GM18511 (cell line): ENCODE data around the gene ITPR1.
"Not testable (repeated sequence)": the region's sequence is repeated elsewhere in the genome, so short reads cannot be mapped to it uniquely, and the experiment has no call there.

Experiments used
- ATAC-seq: cut with Tn5 transposase; IDR thresholded peaks from one replicate; pipeline ENCODE4 v1.9.1; 2021; ENCODE audit warnings: mild to moderate bottlenecking, moderate library complexity; ENCODE audit not compliant: unreplicated experiment

Gene ITPR1

GRCh38 chr3:4753073-4753691 lies 260.0 kb downstream of the ITPR1 start:
- ATAC-seq = no peak

- peak; percentile 60 for ATAC-seq
Observed at GRCh38 chr3:4754180-4755086, 261.3 kb downstream of the ITPR1 start.

GRCh38 chr3:4755566-4755965 lies 262.4 kb downstream of the ITPR1 start:
- ATAC-seq = no peak

- ATAC-seq = no peak
Observed at GRCh38 chr3:4756057-4756775, 263.1 kb downstream of the ITPR1 start.

- peak; percentile 46 for ATAC-seq
Observed at GRCh38 chr3:4756855-4757574, 263.9 kb downstream of the ITPR1 start.

- ATAC-seq = no peak
Observed at GRCh38 chr3:4757575-4758248, 264.6 kb downstream of the ITPR1 start.

GRCh38 chr3:4758249-4758860 lies 265.2 kb downstream of the ITPR1 start:
- ATAC-seq = no peak

GRCh38 chr3:4758957-4759656 lies 266.0 kb downstream of the ITPR1 start:
- ATAC-seq = no peak

- no peak for ATAC-seq
Observed at GRCh38 chr3:4759689-4760312, 266.7 kb downstream of the ITPR1 start.

GRCh38 chr3:4761759-4762158 lies 268.6 kb downstream of the ITPR1 start:
- ATAC-seq = no peak

GRCh38 chr3:4762481-4763230 lies 269.5 kb downstream of the ITPR1 start:
- not testable (repeated sequence) for ATAC-seq

GRCh38 chr3:4763604-4764247 lies 270.6 kb downstream of the ITPR1 start:
- no peak for ATAC-seq

- no peak for ATAC-seq
Observed at GRCh38 chr3:4765212-4765611, 272.1 kb downstream of the ITPR1 start.

- ATAC-seq = no peak
Observed at GRCh38 chr3:4766263-4766662, 273.1 kb downstream of the ITPR1 start.

GRCh38 chr3:4766716-4767499 lies 273.8 kb downstream of the ITPR1 start:
- no peak for ATAC-seq

GRCh38 chr3:4768021-4768420 lies 274.9 kb downstream of the ITPR1 start:
- ATAC-seq = no peak

GRCh38 chr3:4768521-4768920 lies 275.4 kb downstream of the ITPR1 start:
- ATAC-seq = no peak
